GM04504 (cell line): ENCODE results near the gene FOXM1.

Experiments used
- DNase-seq: peaks from one replicate; pipeline ENCODE4 v3.0.0-alpha.2; 2012; ENCODE audit warnings: low read depth

The FOXM1 gene, protein sequence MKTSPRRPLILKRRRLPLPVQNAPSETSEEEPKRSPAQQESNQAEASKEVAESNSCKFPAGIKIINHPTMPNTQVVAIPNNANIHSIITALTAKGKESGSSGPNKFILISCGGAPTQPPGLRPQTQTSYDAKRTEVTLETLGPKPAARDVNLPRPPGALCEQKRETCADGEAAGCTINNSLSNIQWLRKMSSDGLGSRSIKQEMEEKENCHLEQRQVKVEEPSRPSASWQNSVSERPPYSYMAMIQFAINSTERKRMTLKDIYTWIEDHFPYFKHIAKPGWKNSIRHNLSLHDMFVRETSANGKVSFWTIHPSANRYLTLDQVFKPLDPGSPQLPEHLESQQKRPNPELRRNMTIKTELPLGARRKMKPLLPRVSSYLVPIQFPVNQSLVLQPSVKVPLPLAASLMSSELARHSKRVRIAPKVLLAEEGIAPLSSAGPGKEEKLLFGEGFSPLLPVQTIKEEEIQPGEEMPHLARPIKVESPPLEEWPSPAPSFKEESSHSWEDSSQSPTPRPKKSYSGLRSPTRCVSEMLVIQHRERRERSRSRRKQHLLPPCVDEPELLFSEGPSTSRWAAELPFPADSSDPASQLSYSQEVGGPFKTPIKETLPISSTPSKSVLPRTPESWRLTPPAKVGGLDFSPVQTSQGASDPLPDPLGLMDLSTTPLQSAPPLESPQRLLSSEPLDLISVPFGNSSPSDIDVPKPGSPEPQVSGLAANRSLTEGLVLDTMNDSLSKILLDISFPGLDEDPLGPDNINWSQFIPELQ

DNA sequence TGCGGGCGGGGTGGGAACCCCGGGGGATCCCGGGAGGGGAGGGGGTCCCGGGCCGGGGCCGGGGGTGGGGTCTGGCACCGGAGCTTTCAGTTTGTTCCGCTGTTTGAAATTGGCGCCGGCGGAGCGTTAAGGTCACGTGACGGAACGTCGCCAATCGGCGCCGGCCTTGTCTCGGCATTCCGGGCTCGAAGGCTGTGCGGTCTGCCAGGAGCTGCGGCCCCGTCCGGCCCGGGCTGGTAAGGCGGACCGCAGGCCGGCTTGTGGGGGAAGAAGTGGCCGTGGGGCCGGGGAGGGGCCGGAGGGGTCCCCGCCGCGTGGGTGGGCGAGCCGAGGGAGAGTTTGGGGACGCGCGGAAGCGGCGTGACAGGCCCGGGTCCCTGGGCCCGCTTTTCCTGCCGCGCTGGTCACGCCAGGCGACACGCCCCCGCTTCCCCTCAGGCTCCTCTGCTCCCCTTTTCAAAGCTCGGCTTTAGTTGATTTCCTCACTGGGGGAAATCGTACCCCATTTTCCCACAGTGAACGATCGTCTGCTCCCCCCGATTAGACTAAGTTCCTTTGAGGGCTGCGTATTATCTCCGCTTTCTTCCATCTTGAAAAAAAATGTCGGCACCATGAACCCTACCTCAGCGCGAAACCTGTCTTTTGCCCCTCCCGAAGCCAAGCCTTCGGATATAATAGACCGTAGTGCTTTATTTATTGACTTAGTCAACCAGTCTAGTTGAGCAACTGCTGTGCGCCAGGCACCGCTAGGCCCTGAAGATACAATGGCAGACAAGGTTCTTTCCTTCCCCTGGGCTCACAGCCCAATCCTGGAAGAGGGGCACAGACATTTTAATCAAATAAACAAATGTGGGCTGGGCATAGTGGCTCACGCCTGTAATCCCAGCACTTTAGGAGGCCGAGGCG, at the start of gene FOXM1, which contains the start of gene RHNO1:
TSS of gene FOXM1 (minus strand) at position 128 of the 906 bp plus-strand sequence. CDS start 2,696 bp downstream, outside the sequence.
TSS of gene RHNO1 (plus strand) at position 177 of the 906 bp plus-strand sequence. CDS start 8,144 bp downstream, outside the sequence.
- DNase-seq, result no peak

DNA sequence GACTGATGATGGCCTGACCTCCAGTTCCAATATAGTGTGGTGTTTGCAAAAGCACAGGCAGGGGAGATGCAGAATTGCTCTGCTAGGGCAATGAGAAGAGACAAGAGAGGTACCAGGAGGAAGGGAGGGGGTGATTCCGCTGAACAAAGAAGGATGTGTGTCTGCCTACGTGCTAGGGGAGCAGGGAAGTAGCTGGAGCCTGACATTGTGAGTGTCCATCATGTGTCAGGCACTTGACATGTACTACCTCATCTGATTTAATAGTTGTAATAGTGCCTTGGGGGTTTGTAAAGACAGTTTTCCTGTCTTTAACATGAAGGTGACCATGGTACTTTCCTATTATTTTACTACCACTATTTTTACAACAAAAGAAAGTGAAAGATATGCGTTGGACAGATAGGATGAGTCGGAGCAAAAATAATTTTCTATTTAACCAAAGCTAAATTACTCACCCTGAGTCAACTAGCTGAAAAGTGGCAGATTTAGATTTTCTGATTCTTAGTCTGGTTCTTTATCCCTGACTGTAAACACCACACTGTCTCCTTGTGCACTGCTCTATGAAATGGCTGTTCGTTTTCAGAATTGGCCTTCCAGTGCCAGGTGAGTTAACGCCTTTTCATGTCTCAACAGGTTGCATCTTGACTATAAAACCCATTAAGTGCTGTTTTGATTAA, 48.5 kb upstream of the FOXM1 start:
- no peak for DNase-seq

DNA sequence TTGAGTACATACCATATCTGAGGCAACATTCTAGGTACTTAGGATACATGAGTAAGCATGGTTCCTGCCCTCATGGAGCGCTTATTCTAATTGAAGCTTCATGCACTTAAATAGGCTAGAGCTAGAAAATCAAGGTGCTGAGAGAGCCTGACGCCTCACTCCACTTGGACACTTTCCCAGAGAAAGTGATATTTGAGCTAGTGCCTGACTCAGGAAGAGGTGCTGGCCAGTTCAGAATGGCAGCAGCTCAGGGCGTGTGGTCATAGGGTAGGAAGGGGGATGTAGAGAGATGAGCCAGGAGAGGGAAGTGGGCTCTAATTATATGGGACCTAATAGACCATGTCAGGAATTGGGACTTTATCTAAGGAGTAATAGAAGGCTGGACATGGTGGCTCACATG, 47.0 kb upstream of the FOXM1 start:
- no peak for DNase-seq

DNA sequence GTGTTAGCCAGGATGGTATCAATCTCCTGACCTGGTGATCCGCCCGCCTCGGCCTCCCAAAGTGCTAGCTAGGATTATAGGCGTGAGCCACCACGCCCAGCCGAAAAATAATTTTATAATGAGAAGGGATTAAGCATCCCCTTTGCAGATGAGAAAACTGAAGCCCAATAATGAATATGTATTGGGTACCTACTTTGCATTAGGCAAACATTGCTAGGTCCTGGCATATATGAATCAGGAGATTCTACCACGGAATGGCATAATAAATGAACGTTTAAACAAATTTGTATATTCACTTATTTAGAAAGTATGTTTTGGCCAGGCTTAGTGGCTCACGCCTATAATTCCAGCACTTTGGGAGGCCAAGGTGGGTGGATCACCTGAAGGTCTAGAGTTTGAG, 46.1 kb upstream of the FOXM1 start:
- no peak for DNase-seq

DNA sequence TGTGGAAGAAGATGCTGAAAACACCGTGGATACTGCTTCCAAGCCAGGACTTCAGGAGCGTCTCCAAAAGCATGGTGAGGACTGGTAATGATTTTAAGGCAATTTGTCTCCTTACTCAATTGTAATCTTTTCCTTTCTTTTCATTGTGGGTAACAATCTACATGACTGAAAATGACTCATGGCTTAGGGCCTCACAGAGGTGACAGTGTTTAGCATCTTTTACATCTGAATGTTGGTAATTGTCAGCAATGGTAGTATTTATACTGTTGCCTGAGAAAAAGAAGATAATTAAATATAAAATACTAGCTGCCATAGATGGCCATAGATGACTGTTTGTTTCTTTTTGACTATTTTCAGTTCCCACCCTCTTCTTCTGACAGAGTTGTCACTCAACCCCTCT, 45.4 kb upstream of the FOXM1 start:
- DNase-seq, result no peak

DNA sequence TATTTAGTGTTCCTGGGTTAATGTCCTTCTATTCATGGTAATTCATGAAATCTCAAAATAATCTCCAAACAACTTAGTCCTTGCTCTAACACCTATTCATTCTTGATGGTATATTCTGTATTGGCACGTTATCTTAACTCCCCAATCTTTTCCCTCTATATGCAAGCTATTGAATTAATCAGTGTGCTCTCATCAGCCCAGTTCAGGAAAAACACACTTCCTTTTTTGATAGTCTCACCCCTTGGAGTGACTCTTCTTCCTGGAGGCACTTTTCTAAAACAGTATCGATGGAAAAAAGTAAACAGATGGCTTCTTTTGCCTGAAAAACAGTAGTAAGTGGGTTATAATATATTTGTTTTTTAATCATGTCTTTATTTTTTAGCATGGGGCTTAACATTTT, 42.3 kb upstream of the FOXM1 start:
- DNase-seq, result no peak

DNA sequence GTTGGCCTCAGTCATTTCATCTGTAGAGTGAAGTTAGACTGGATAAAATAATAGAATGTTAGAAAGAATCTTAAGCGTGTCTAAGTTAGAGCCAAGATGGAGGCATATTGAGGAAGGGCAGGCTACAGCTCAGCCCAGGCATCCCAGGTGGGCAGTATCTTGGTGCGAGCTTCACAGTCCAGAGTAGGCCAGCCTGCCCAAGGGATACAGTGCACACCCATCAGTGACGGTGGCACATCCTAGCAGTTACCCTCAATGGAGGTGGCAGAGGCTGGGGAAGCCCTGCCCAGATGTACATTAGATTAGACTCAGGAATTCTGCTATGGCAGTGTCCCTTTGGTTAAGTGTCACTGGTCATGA, 35.2 kb upstream of the FOXM1 start:
- DNase-seq, result no peak

DNA sequence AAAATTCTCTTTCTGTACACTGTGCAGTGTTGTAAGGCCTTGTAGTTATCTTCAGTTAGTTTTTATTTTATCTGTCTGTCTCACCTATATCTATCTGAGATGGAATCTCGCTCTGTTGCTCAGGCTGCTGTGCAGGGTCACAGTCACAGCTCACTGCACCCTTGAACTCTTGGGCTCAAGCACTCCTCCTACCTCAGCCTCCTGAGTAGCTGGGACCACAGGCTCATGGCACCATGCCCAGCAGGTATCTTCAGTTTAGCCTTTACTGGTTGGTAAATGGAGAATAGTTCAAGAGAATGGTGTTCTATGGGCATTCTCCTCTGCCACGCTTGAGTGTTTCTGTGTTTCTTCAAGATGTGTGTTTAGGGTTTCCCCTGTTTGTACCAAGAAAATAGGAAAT, 27.3 kb upstream of the FOXM1 start:
- no peak for DNase-seq

DNA sequence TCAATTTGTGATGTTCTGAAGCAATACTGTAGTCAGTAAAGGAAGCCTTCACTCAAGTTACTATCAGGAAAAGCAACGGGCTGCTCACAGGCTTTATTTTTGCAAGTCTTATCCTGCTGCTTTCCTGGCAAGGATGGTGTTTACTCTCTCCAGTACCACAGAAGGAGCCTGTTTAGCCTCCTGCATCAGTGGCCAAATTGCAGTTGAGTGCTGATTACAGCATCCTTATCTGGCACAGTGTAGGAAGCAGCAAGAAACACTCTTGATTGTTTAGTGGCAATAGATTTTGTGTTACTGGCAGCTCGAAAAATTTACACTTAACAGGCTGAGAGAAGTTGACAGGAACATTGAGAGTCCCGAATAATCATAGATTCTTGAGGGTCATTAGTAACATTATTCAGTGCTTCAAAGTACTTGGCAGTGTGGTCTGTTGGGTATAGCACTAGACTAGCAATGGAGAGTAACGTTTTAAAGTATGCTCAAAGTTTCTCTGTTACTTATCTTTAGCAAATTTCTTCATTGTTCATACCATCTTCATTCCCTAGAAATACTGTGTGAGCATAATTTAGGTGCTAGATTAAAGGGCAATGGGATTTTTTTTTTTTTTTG, 25.4 kb upstream of the FOXM1 start:
- DNase-seq, result no peak

DNA sequence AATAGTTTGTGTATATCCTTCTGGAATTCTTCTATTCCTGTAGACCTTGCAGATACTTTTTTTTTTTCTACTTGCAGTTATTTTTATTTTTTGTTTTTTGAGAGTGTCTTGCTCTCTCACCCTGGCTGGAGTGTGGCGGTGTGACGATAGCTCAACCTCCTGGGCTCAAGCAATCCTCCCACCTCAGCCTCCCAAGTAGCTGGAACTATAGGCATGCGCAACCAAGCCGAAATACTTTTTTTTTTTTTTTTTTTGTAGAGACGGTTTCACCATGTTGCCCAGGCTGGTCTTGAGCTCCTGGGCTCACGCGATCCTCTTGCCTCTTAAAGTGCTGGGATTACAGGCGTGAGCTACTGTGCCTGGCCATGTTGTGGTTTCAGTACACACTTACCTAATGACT, 23.7 kb upstream of the FOXM1 start:
- DNase-seq, result no peak

DNA sequence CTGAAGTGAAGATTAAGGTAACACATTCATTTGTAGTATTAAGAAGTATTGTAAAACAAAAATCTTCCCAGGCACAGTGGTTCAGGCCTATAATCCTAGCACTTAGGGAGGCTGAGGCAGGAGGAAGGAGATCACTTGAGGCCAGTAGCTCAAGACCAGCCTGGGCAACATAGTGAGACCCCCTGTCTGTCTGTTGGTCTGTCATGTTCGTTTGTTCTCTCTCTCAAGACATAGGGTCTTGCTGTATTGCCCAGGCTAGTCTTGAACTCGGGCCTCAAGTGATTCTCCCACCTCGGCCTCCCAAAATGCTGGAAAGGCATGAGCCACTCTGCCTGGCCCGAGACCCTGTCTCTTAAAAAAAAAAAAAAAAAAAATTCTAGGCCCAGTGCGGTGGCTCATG, 20.4 kb upstream of the FOXM1 start:
- DNase-seq, result no peak

DNA sequence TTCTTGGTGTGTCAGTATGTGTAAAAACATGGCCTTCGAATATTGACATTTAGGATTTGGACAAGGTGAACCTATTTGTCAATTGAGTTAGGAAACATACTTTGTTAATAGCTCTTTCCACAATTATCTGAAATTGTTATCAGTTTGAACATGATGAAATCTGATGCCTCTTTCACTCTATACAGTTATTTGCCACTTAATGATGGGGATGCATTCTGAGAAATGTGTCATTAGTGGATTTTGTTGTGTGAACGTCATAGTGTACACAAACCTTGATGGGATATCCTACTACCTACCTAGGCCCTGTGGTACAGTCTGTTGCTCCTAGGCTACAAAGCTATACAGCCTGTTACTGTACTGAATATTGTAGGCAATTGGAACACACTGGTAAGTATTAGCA, 18.5 kb upstream of the FOXM1 start:
- no peak for DNase-seq

DNA sequence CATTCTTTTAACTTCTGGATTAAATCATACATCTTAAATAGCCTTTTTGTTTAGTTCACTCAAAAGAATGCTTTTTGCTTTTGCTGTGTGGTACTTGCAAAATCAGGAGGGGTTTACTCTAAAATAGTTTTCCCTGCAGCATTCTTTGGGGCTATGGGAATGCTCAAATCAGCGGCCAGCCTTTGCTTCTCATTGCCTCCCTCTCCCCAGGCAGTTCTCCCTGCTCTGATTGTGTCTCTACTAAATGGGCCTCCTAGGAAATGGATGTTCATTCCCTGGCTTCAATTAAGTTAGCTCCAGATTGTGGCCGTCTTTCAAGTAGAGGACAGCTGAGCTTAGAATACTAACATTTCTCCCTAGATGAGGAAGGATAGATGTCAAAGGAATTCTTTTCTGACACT, 18.1 kb upstream of the FOXM1 start:
- no peak for DNase-seq

DNA sequence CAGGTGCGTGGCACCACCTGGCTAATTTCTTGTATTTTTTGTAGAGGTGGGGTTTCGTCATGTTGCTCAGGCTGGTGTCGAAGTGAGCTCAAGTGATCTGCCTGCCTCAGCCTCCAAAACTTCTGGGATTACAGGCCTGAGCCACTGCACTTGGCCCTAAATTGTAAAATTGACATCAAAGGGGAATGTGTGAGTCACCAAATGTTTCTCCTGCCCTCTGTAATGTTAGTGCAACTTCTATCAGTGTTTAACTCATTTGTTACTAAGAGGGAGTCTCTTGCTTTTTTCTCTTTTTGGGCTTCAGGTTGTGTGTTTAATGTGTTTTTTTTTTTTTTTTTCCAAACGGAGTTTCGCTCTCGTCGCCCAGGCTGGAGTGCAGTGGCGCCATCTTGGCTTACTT, 16.0 kb upstream of the FOXM1 start:
- DNase-seq, result peak; percentile 73

DNA sequence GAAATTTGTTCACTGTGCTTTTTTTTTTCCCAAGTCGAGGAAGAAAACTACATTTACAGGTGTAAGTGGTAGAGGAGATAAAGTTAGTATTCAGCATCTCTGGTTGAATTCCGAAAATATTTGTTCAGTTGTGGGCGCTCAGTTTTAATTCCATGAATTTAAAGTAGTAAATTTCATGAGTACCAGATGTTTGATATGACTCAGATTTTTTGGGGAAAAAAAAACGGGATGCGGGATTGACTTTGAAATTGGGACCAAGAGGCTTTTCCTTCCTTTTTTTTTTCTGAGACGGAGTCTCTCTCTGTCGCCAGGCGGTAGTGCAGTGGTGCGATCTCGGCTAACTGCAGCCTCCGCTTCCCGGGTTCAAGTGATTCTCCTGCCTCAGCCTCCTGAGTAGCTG, 15.3 kb upstream of the FOXM1 start:
- DNase-seq, result no peak

DNA sequence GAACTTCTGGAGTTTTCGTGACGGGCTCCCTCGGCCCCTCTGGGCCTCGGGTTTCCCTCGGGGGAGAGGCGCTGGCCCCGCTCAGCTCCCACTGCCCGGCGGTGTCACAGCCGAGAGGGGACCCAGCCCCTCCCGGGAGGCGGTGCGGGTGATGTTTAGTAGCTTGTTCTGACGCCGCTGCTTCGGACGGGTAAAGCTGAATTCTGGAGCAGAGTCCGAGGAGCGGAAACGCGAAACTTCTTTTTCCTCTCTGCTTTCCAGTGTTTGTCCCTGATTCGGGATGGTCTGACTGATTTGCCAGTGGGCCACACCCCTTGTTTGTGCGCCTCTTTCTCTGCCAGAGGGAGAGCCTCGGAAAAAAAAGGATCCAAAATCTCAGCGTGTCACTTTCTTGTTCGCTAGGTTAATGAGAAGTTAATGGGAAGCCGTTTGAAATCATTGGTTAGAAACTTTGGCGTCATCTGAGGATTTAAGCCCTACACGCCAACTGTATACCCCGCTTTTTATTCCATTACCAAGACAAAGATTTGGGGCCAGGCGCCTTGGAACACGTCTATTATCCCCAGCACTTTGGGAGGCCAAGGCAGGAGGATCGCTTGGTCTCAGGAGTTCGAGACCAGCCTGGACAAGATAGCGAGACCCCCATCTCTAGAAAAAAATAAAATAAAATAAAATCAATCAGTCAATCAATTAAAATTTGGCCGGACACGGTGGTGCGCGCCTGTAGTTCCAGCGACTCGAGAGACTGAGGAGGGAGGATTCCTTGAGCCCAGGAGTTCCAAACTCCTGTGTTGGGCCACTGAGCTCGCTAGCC, 14.5 kb upstream of the FOXM1 start:
- no peak for DNase-seq

DNA sequence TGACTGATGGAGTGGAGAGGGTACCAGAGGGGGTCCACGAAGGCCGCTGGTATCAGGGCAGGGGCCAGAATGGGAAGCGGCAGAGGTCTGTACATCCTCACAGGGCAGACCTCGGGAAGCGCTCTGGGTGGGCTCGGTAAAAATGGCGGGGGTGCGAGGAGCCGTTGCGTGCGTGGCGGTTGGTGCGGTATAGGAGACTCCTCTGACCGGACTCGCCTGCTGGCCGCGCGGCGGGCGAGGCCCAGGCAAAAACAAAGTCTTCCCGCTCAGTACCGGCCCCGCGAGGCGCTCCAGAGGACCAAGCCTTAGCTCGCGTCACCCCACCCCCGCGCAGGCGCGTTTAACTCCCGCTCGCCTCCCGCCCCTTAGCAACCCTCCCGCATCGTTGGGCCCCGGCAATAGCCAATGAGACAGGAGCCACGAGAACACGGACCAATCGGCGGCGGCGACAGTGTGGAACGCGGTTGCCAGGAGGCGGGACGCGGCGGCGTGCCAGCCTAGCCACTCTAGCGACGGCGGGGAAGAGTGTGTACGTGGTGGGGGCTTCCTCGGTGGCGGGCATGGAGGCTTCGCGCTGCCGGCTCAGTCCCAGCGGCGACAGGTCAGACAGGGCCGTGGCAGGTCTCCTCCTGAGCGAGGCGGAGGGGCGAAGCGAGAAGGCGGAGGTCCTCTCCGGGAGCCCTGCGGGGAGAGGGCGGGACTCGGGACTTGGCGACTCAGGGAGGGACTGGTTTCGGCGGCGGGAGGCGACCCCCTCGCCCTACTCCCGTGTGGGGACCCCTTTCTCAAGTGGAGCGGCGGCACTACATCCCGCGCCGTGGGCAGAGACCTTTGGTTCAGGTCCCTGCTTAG, 13.6 kb upstream of the FOXM1 start, which contains the start of gene TULP3:
TSS of gene TULP3 (plus strand) at position 504 of the 852 bp plus-strand sequence. CDS start at position 561, 57 bp downstream.
- DNase-seq, result peak; percentile 96

DNA sequence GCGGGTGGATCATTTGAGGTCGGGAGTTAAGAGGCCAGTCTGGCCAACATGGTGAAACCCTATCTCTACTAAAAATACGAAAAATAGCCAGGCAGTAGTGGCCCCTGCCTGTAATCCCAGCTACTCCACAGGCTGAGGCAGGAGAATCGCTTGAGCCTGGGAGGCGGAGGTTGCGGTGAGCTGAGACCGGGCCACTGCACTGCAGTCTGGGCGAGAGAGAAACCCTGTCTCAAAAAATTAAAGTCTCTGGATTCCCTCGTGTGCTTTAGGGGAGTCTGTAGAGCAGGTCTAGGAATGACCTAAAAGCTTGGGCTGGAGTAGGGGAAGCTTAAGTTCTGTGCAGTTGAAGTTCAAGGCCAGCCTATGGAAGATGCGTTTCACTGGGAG, 13.0 kb upstream of the FOXM1 start:
- no peak for DNase-seq

DNA sequence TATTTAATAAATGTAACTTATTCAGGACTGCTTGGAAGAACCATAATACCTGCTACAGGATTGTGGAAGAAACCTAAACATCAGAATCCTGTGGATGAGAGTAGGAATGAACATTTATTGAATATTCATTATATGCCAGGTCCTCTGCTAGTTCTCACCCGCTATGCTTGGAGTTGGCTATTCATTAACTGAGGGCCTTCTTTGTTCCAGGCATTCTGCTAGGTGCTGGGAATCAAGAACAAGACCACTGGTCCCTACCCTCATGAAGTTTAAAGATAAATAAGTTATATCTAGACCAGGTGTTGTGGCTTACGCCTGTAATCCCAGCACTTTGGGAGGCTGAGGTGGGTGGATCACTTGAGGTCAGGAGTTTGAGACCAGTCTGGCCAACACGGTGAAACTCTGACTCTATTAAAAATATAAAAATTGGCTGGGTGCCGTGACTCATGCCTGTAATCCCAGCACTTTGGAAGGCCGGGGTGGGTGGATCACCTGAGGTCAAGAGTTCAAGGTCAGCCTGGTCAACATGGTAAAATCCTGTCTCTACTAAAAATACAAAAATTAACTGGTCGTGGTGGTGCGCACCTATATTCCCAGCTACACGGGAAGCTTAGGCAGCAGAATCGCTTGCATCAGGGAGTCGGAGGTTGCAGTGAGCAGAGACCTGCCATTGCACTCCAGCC, 9.9 kb upstream of the FOXM1 start:
- DNase-seq, result no peak
